HepG2 (cell line): Measurements from ENCODE around the gene CTDSPL2. TPM values are rescaled to one million over a fixed set of nuclear protein-coding genes. Genes with fewer than 3 reads are reported as not detected.

Experiments
- ATRX ChIP-seq: sonication (generic); formaldehyde crosslinking; IDR thresholded peaks from 2 replicates; pipeline ENCODE4 v1.4.0; 2020; ENCODE audit warnings: missing genetic modification reagents, borderline replicate concordance
- FOXJ3 ChIP-seq: sonication (generic); formaldehyde crosslinking; IDR thresholded peaks from 2 replicates; pipeline ENCODE4 v1.4.0; 2020; ENCODE audit warnings: missing genetic modification reagents, mild to moderate bottlenecking, borderline replicate concordance
- GMEB1 ChIP-seq: sonication (generic); formaldehyde crosslinking; IDR thresholded peaks from 2 replicates; pipeline ENCODE4 v1.5.1; 2020; ENCODE audit warnings: missing genetic modification reagents, mild to moderate bottlenecking, borderline replicate concordance
- GZF1 ChIP-seq: sonication (generic); formaldehyde crosslinking; IDR thresholded peaks from 2 replicates; pipeline ENCODE4 v1.5.1; 2020; ENCODE audit warnings: mild to moderate bottlenecking, missing genetic modification reagents
- HES4 ChIP-seq: sonication (generic); formaldehyde crosslinking; IDR thresholded peaks from 2 replicates; pipeline ENCODE4 v1.9.0; 2021; ENCODE audit warnings: mild to moderate bottlenecking, missing genetic modification reagents, borderline replicate concordance
- HMGA1 ChIP-seq: sonication (generic); formaldehyde crosslinking; conservative IDR thresholded peaks from 2 replicates; pipeline ENCODE4 v1.4.0; 2020; ENCODE audit warnings: missing genetic modification reagents
- HNRNPUL1 ChIP-seq: fragments of 200-400 bp; formaldehyde crosslinking; IDR thresholded peaks from 2 replicates; pipeline ENCODE4 v1.6.1; 2017; ENCODE audit warnings: low read depth, mild to moderate bottlenecking, low read length, moderate library complexity
- MLLT10 ChIP-seq: sonication (generic); formaldehyde crosslinking; IDR thresholded peaks from 2 replicates; pipeline ENCODE4 v1.4.0; 2020; ENCODE audit warnings: missing genetic modification reagents
- SIX4 ChIP-seq: sonication (generic); formaldehyde crosslinking; IDR thresholded peaks from 2 replicates; pipeline ENCODE4 v1.4.0; 2020; ENCODE audit warnings: missing genetic modification reagents
- SOX6 ChIP-seq, 2 experiments: fragments of 450-650 bp in 1 of 2; sonication (generic) in 1 of 2; formaldehyde crosslinking in 1 of 2; IDR thresholded peaks; 2 replicates each; pipeline versions ENCODE4 v1.4.0 to v1.6.1; 2017 to 2020; ENCODE audit warnings: antibody characterized with exemption in 1 of 2, mild to moderate bottlenecking in 1 of 2, missing genetic modification reagents in 1 of 2
- TAF15 ChIP-seq: fragments of 200-400 bp; formaldehyde crosslinking; IDR thresholded peaks from one replicate; pipeline ENCODE4 v1.6.1; 2018; ENCODE audit warnings: mild to moderate bottlenecking, low read depth, low read length; ENCODE audit not compliant: poor library complexity, severe bottlenecking
- TBX2 ChIP-seq: sonication (generic); formaldehyde crosslinking; IDR thresholded peaks from 2 replicates; pipeline ENCODE4 v1.5.0; 2020; ENCODE audit warnings: missing genetic modification reagents, mild to moderate bottlenecking, borderline replicate concordance
- THAP11 ChIP-seq: IDR thresholded peaks from 2 replicates; pipeline ENCODE4 v1.6.1; 2016; ENCODE audit warnings: missing biosample characterization, missing genetic modification reagents
- THAP8 ChIP-seq: sonication (generic); formaldehyde crosslinking; IDR thresholded peaks from 2 replicates; pipeline ENCODE4 v1.5.1; 2020; ENCODE audit warnings: missing genetic modification reagents, mild to moderate bottlenecking, borderline replicate concordance
- TRIM24 ChIP-seq: sonication (generic); formaldehyde crosslinking; IDR thresholded peaks from 2 replicates; pipeline ENCODE4 v1.8.0; 2022; ENCODE audit warnings: mild to moderate bottlenecking, missing genetic modification reagents
- ZC3H4 ChIP-seq: sonication (generic); formaldehyde crosslinking; IDR thresholded peaks from 2 replicates; pipeline ENCODE4 v1.4.0; 2020; ENCODE audit warnings: missing genetic modification reagents, borderline replicate concordance
- ZHX2 ChIP-seq, 2 experiments: sonication (generic) in 1 of 2; formaldehyde crosslinking in 1 of 2; IDR thresholded peaks; 2 replicates each; pipeline versions ENCODE4 v1.6.1 to v1.9.0; 2014 to 2022; ENCODE audit warnings: antibody characterized with exemption in 1 of 2, borderline replicate concordance in 1 of 2, inconsistent platforms in 1 of 2, low read depth in 1 of 2, missing genetic modification reagents in 1 of 2
- ZNF251 ChIP-seq: sonication (generic); formaldehyde crosslinking; IDR thresholded peaks from 2 replicates; pipeline ENCODE4 v1.9.0; 2021; ENCODE audit warnings: mild to moderate bottlenecking, missing genetic modification reagents
- ZNF430 ChIP-seq: sonication (generic); formaldehyde crosslinking; IDR thresholded peaks from 2 replicates; pipeline ENCODE4 v1.9.0; 2021; ENCODE audit warnings: mild to moderate bottlenecking, missing genetic modification reagents
- ZNF766 ChIP-seq: sonication (generic); formaldehyde crosslinking; IDR thresholded peaks from 2 replicates; pipeline ENCODE4 v1.5.0; 2020; ENCODE audit warnings: missing genetic modification reagents, borderline replicate concordance
- polyA plus RNA-seq, 8 experiments: library from polyadenylated mRNA; depleted of rRNA in 3 of 8; stranded (reverse) in 7 of 8; unstranded in 1 of 8; fragments of >200 nt; fragmentation: Illumina TruSeq in 4 of 8; extraction: Trizol in 4 of 8; gene quantifications; 2 replicates each; pipeline versions ENCODE4 v1.2.1 to v1.2.3, GENCODE V29; 2011 to 2016; ENCODE audit warnings: low read depth in 4 of 8, missing spikeins in 1 of 8, mixed read lengths in 1 of 8; ENCODE audit not compliant: insufficient read depth in 1 of 8
- total RNA-seq, 5 experiments: library from RNA; depleted of rRNA; stranded (reverse); fragments of >200 nt; fragmentation: Illumina TruSeq; extraction: Trizol; gene quantifications; 2 replicates each; pipeline ENCODE4 v1.2.3, GENCODE V29; 2016; ENCODE audit warnings: low read depth in 1 of 5

Gene CTDSPL2
- total and polyA plus RNA-seq, 2 of the 13 experiments (the other 11 are each of a cell fraction or from before 2014, with no cell fraction given), result 37.4 to 56.2 TPM

GRCh38 chr15:44427756-44428724 lies 611 bp downstream of the CTDSPL2 start (continued):
- TF ChIP-seq GMEB1 (CRISPR knock-in tag) (no peak), THAP8 (CRISPR knock-in tag) (no peak), SIX4 (no peak), ATRX (no peak), ZC3H4 (CRISPR knock-in tag) (no peak), TRIM24 (no peak), HES4 (CRISPR knock-in tag) (no peak), TAF15 (no peak), GZF1 (CRISPR knock-in tag) (no peak), ZNF251 (CRISPR knock-in tag) (no peak), HNRNPUL1 (no peak), ZNF766 (CRISPR knock-in tag) (no peak), HMGA1 (CRISPR knock-in tag) (no peak), FOXJ3 (CRISPR knock-in tag) (no peak), ZNF430 (CRISPR knock-in tag) (no peak), MLLT10 (CRISPR knock-in tag) (no peak), SOX6 (IDR thresholded peaks at IDR 0.05) (no peak), SOX6 (CRISPR knock-in tag; IDR thresholded peaks at IDR 0.05) (no peak), THAP11 (no peak), ZHX2 (IDR thresholded peaks at IDR 0.05; ENCODE audit: low read depth) (no peak), ZHX2 (CRISPR knock-in tag; IDR thresholded peaks at IDR 0.05; ENCODE audit: borderline replicate concordance) (no peak), TBX2 (no peak)
